MG63 (cell line): ENCODE measurements around the gene TGFBR2. TPM values are rescaled to one million over a fixed set of nuclear protein-coding genes. Genes with fewer than 3 reads are reported as not detected.

Experiments
- DNase-seq: peaks from one replicate; pipeline ENCODE4 v3.0.0-alpha.2; 2020
- H3K27me3 ChIP-seq: fragments of 250-450 bp; sonication (Bioruptor Pico); 2 replicates; pipeline ENCODE4 v1.5.1; 2020; ENCODE audit warnings: mild to moderate bottlenecking, moderate library complexity
- H3K36me3 ChIP-seq: fragments of 250-450 bp; sonication (Bioruptor Pico); 2 replicates; pipeline ENCODE4 v1.5.1; 2020; ENCODE audit warnings: mild to moderate bottlenecking, moderate library complexity
- H3K4me3 ChIP-seq: fragments of 250-450 bp; sonication (Bioruptor Pico); 2 replicates; pipeline ENCODE4 v1.5.1; 2020; ENCODE audit warnings: mild to moderate bottlenecking, moderate library complexity
- H3K9me3 ChIP-seq: fragments of 250-450 bp; sonication (Bioruptor Pico); 2 replicates; pipeline ENCODE4 v1.5.1; 2020; ENCODE audit warnings: mild to moderate bottlenecking, moderate library complexity
- total RNA-seq: library from RNA; depleted of rRNA; stranded (reverse); fragments of >200 nt; shearing (Covaris generic); gene quantifications from 2 replicates; pipeline ENCODE4 v1.2.3, GENCODE V29; 2014; ENCODE audit warnings: low replicate concordance

TGFBR2 gene
- total RNA-seq, 1 experiment from 2014 or later: 28.9 TPM

DNA sequence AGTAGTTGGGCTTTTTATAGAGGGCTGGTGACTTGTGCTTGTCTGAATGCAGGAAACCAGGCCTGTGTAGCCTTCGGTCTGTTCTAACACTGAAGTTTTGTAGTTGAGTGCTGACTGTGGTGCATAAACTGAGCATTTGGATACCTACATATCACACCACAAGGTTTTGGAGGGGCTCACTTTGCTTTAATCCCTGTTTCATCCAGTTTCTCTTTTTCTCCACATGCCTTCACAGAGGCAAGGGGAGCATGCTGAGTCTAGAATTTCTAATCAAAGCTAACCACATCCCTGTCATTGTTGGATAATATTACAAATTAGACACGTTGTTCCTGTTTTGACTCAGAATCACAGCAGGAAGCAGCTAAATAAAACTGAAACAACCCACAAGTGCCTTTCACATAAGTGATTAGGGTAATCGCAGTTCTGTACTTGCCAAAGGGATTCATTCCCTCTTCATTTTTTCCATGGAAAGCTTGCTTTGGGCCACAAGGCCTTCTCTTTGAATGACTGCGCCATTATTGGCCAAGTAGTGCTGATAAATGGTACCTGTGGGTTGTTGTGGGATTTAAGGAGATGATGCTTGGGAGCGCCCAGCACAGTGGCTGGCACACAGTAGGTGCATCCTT is 48.9 kb downstream of the TGFBR2 start:
- Histone ChIP-seq H3K36me3 (peaks cover 30% of the 10 kb centered on the region), H3K27me3 (no peaks in the 10 kb centered on the region), H3K9me3 (no peaks in the 10 kb centered on the region), H3K4me3 (no peak overlapping the region)
- DNase-seq: no peak

DNA sequence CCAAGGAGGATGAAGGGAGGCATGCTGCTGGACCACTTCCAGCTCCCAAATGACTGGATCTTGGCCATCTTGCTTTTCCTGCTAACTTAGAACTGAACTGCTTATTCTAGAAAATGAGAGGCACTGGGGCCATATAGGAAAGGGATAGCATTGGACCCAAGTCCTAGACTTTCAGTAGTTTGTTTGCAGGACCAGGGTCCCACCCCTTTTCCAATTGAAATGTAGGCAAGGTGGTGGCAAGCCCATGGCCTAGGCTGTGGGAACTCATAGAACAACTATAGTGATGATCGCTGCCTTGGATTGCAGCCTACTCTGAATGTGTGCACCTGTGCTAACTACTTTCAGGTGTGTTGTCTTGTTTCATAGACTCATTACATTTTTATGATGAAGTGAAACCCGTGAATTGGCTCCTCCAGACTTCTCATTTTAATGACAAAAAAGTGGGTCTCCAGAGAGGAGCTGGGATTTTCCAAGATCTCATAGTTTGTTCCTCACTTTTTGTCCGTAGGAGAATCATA is 50.3 kb downstream of the TGFBR2 start:
- Histone ChIP-seq H3K36me3 (peaks cover 20% of the 10 kb centered on the region), H3K27me3 (no peaks in the 10 kb centered on the region), H3K4me3 (no peak overlapping the region), H3K9me3 (no peaks in the 10 kb centered on the region)
- no peak for DNase-seq

GRCh38 chr3:30657914-30658313 is 51.5 kb downstream of the TGFBR2 start:
- Histone ChIP-seq H3K36me3 (peaks cover 20% of the 10 kb centered on the region), H3K9me3 (no peaks in the 10 kb centered on the region), H3K4me3 (no peak overlapping the region), H3K27me3 (no peaks in the 10 kb centered on the region)
- DNase-seq: no peak

- peak; percentile 35 for DNase-seq
- Histone ChIP-seq H3K27me3 (no peaks in the 10 kb centered on the region), H3K4me3 (no peak overlapping the region), H3K9me3 (no peaks in the 10 kb centered on the region), H3K36me3 (peaks cover 20% of the 10 kb centered on the region)
Observed at GRCh38 chr3:30658328-30659052, 52.1 kb downstream of the TGFBR2 start.

DNA sequence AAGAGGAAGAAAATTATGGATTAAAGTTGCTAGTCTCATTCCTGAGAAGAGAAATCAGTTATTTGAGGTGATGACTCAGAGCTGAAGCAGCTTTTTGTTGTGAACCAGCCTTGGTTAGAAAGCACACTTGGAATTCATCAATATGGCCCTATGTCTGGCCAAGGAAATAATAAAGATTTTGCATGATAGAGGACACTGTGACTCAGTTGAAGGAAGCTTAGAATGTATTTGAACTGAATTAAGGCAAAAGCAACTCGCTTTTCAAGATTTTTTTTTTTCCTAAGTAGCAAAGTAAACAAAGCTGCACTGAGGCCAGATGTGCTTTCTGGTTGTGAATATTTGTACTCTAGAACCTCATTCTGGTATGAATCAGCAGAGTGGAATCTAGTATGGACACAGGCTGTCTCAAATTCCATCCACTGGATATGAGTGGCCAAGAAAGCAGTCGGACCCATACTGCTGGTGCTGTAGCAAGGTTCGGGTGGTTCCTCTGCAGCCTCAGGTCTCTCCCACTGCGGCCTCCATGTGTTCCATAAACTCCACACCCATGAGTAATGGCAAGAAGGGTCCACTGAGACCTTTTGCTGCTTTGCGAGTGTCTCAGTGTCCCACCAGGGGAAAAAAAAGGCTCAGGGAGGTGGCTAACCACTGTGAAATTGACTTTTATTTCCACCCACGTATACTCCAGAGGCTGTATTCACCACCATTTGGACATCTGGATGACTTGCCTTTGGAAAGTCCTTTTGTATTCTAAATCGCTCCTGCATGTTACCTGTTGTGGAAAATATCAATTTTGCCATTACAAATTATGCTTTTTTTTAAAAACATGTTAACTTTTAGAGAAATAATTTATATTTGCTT is 53.1 kb downstream of the TGFBR2 start:
- Histone ChIP-seq H3K4me3 (no peak overlapping the region), H3K9me3 (no peaks in the 10 kb centered on the region), H3K27me3 (no peaks in the 10 kb centered on the region), H3K36me3 (peaks cover 17% of the 10 kb centered on the region)
- DNase-seq: peak; percentile 52

GRCh38 chr3:30660136-30660535 is 53.7 kb downstream of the TGFBR2 start:
- Histone ChIP-seq H3K36me3 (peaks cover 16% of the 10 kb centered on the region), H3K4me3 (no peak overlapping the region), H3K27me3 (no peaks in the 10 kb centered on the region), H3K9me3 (no peaks in the 10 kb centered on the region)
- DNase-seq: no peak

DNA sequence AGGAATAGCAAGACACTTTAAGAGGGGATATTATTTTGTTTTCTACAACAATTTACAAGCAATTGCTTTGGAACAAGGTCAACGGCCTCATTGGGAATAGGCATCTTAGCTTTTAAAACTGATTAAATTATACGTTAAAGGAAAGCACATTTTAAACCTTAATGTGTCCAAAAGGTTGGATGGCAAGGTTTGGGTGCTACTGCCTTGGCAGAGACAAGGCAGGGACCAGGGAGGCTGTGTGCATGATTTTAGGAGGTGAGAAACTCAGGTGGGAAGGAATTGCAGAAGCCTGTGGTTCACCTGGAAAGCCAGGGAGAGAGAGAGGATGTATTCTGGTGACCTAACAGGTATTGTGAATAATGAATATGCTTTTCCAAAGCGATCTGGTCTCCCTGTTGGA is 54.3 kb downstream of the TGFBR2 start:
- Histone ChIP-seq H3K36me3 (peaks cover 11% of the 10 kb centered on the region), H3K27me3 (no peaks in the 10 kb centered on the region), H3K9me3 (no peaks in the 10 kb centered on the region), H3K4me3 (no peak overlapping the region)
- DNase-seq: no peak

DNA sequence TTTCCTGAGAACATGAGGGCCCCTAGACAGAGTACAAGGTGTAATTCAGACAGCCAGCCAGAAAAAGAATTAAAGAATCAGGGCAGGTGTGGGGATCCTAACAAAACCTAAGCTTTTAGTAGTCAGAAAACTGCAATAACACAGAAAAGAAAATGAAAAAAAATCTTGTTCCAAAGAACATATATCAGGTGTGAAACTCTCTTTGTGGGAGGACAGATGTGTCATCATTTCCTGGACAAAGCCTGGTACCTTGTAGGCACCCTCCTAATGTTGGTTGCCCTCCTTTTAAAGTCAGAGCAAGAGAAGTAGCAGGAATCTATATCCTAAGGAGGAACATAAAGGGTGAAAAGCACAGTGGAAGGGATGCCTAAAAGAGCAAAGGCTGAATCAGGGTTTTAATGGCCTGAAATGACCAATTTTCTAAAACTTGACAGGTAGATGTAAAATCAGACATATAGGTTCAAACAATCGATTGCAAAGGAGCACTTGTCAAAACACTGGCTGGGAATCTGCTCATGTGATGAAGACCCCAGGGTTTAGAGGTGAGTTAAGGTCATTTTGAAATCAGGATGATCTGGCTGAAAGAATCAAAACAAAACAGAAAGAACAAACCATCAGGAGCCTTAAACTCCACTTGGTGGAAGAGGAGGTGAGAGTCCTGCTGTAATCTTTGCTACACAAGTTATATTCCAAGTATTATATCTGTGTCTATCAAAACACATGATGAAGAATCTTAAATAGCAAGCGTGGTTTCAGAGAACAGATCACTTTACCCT is 54.9 kb downstream of the TGFBR2 start:
- Histone ChIP-seq H3K27me3 (no peaks in the 10 kb centered on the region), H3K9me3 (no peaks in the 10 kb centered on the region), H3K4me3 (no peak overlapping the region), H3K36me3 (peaks cover 5% of the 10 kb centered on the region)
- no peak for DNase-seq

GRCh38 chr3:30662836-30663235 is 56.4 kb downstream of the TGFBR2 start:
- DNase-seq: no peak
- Histone ChIP-seq H3K4me3 (no peak overlapping the region), H3K36me3 (no peaks in the 10 kb centered on the region; the same call in 1 of the 2 replicates), H3K27me3 (no peaks in the 10 kb centered on the region), H3K9me3 (no peaks in the 10 kb centered on the region)

- no peaks in the 10 kb centered on the region for H3K27me3 ChIP-seq
- H3K36me3 ChIP-seq: no peaks in the 10 kb centered on the region; the same call in 1 of the 2 replicates
- no peak overlapping the region for H3K4me3 ChIP-seq
- H3K9me3 ChIP-seq: no peaks in the 10 kb centered on the region
- DNase-seq: no peak
Observed at GRCh38 chr3:30663533-30664241, 57.3 kb downstream of the TGFBR2 start.

DNA sequence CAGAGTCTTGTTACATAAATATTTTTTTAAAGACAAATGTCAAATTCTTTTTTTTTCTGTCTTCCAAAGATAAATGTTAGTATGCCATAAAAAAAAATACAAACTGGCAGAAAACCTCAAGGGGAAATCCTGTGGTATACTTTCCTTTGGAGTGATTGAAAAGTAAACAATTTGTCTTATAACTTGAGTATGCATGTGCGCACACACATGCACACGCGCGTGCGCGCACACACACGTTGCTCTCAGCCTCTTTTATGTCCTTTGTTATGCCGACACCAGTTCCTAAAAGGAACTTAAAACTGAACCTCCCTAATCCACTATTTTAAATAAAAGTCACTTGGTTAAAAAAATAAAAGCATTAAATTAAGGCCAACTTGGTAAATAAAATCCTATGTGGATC is 58.1 kb downstream of the TGFBR2 start:
- no peak for DNase-seq
- H3K36me3 ChIP-seq: no peaks in the 10 kb centered on the region; the same call in 1 of the 2 replicates
- no peak overlapping the region for H3K4me3 ChIP-seq
- H3K9me3 ChIP-seq: no peaks in the 10 kb centered on the region
- H3K27me3 ChIP-seq: no peaks in the 10 kb centered on the region

GRCh38 chr3:30664884-30665283 is 58.5 kb downstream of the TGFBR2 start:
- Histone ChIP-seq H3K36me3 (no peaks in the 10 kb centered on the region; the same call in 1 of the 2 replicates), H3K4me3 (no peak overlapping the region), H3K9me3 (no peaks in the 10 kb centered on the region), H3K27me3 (no peaks in the 10 kb centered on the region)
- no peak for DNase-seq

DNA sequence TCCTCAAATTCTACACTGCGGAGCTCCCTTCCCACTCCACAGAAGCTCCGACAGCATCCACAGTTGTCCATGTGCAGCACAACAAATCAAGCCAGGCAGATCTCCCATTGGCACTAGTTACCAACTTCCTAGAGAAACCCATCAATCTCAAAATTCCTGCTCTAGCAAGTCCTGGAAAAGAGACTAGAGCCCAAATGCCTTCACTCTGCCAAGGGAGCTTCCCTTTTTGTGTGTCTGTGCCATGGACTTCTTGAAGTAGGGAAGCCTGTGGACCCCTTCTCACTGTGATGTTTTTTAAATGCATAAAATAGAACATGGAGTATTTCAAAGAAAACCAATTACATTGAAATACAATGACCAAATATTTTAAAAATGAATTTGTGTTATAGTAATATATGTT is 59.1 kb downstream of the TGFBR2 start:
- Histone ChIP-seq H3K27me3 (no peaks in the 10 kb centered on the region), H3K9me3 (no peaks in the 10 kb centered on the region), H3K4me3 (no peak overlapping the region), H3K36me3 (no peaks in the 10 kb centered on the region; the same call in none of the 2 replicates)
- DNase-seq: no peak

- DNase-seq: no peak
- Histone ChIP-seq H3K9me3 (no peaks in the 10 kb centered on the region), H3K36me3 (no peaks in the 10 kb centered on the region; the same call in none of the 2 replicates), H3K27me3 (no peaks in the 10 kb centered on the region), H3K4me3 (no peak overlapping the region)
Observed at GRCh38 chr3:30666572-30667279, 60.3 kb downstream of the TGFBR2 start.

- DNase-seq: peak; percentile 34
- H3K36me3 ChIP-seq: no peaks in the 10 kb centered on the region; the same call in none of the 2 replicates
Observed at GRCh38 chr3:30667280-30667651, 60.9 kb downstream of the TGFBR2 start.

More at GRCh38 chr3:30667280-30667651, 60.9 kb downstream of the TGFBR2 start:
- H3K4me3 ChIP-seq: no peak overlapping the region
- H3K27me3 ChIP-seq: no peaks in the 10 kb centered on the region
- no peaks in the 10 kb centered on the region for H3K9me3 ChIP-seq
